Hepatocyte (in vitro differentiated cells): ENCODE data around the gene PICK1.

Source experiments
- EZH2 ChIP-seq: fragments of 200-600 bp; sonication (generic); IDR thresholded peaks from 2 replicates; pipeline ENCODE4 v1.6.1; 2016; ENCODE audit warnings: antibody characterized with exemption, mild to moderate bottlenecking, borderline replicate concordance
- EZH2phosphoT487 ChIP-seq: fragments of 200-600 bp; sonication (generic); IDR thresholded peaks from one replicate; pipeline ENCODE4 v1.6.1; 2018; ENCODE audit warnings: antibody characterized with exemption, mild to moderate bottlenecking, low read depth, moderate library complexity; ENCODE audit not compliant: unreplicated experiment, severe bottlenecking
- TF ChIP-seq, protein P1 (sequence below): fragments of 200-600 bp; sonication (generic); IDR thresholded peaks from 2 replicates; pipeline ENCODE4 v1.5.1; 2016; ENCODE audit warnings: antibody characterized with exemption, mild to moderate bottlenecking; ENCODE audit not compliant: poor library complexity

DNA sequence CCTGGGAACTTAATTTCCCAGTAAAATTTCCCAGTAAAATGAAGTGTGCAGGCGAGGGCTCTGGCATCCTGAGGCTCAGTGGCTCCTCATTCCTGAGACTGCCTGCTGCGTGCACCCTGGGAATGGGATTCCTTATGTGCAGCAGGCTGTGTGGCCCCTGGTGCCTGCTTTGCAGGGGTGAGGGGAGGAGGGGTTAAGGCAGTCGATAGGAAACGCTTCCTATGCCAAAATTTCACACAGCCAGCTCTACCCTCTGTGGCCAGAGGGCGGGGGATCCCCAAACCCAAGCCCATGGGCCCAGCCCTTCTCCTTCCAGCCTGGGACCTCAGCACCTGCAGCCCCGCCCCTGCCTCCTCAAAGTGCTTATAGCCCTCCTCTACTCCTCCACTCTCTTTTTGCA, 65.4 kb downstream of the PICK1 start:
- TF ChIP-seq, protein P1, sequence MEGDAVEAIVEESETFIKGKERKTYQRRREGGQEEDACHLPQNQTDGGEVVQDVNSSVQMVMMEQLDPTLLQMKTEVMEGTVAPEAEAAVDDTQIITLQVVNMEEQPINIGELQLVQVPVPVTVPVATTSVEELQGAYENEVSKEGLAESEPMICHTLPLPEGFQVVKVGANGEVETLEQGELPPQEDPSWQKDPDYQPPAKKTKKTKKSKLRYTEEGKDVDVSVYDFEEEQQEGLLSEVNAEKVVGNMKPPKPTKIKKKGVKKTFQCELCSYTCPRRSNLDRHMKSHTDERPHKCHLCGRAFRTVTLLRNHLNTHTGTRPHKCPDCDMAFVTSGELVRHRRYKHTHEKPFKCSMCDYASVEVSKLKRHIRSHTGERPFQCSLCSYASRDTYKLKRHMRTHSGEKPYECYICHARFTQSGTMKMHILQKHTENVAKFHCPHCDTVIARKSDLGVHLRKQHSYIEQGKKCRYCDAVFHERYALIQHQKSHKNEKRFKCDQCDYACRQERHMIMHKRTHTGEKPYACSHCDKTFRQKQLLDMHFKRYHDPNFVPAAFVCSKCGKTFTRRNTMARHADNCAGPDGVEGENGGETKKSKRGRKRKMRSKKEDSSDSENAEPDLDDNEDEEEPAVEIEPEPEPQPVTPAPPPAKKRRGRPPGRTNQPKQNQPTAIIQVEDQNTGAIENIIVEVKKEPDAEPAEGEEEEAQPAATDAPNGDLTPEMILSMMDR: no peak
- TF ChIP-seq EZH2 (no peak), EZH2phosphoT487 (no peak)
